Measurements from ENCODE around the gene TOB1.

TOB1 gene

DNA sequence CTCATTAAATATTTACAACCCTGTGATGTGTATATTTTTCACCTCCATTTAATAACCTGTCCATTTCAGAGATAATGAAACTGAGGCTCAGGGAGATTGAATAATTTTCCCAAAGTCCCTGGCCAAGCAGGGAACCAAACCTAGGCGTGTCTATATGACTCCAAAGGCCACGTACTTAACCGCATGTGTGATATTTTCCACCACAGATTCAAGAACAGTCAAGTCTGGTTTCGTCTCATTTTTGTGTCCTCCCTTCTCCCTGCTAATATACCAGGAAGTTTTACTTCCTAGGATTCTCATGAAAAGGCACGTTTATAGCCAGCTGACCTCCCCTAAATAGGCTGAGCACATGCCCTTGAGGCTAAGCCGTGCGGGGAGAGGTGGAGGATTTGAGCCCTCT lies 15.5 kb downstream of the TOB1 start:
- Mint-ChIP-seq H3K4me1 (ENCODE audit: low read depth) (peaks cover 17% of the 10 kb centered on the region), H3K9me3 (no peaks in the 10 kb centered on the region), H3K27ac (no peak overlapping the region), H3K36me3 (ENCODE audit: low read depth) (no peaks in the 10 kb centered on the region), H3K27me3 (ENCODE audit: low read depth) (peaks cover 25% of the 10 kb centered on the region), H3K4me3 (no peak overlapping the region)

DNA sequence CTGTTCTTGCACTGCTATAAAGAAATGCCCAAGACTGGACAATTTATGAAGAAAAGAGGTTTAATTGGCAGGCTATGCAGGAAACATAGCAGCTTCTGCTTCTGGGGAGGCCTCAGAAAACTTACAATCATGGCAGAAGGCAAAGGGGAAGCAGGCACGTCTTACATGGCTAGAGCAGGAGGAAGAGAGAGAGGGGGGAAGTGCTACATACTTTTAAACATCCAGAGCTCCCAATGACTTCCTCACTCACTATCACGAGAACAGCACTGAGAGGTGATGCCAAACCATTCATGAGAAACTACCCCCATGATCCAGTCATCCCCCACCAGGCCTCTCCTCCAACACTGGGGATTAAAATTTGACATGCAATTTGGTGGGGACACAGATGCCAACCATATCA lies 17.4 kb downstream of the TOB1 start:
- no peaks in the 10 kb centered on the region for H3K36me3 Mint-ChIP-seq (ENCODE audit: low read depth)
- peaks cover 17% of the 10 kb centered on the region for H3K4me1 Mint-ChIP-seq (ENCODE audit: low read depth)
- no peak overlapping the region for H3K27ac Mint-ChIP-seq
- H3K27me3 Mint-ChIP-seq (ENCODE audit: low read depth) = peaks cover 11% of the 10 kb centered on the region
- H3K4me3 Mint-ChIP-seq = no peak overlapping the region
- no peaks in the 10 kb centered on the region for H3K9me3 Mint-ChIP-seq

DNA sequence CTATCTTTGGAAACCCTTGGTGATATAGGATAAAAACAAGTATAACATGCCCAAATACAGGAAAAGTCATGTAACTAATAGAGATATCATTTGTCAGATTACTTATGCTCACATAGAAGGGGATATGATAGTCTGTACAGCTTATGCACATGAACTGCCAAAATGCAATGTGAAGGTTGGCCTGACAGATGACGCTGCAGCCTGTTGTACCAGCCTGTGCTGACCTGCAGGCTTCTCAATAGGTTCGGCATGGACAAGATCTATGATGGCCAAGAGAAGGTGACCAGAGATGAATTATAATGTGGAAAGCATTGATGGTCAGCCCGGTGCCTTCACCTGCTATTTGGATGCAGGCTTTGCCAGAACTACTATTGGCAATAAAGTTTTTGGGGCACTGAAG lies 18.1 kb downstream of the TOB1 start:
- Mint-ChIP-seq H3K4me3 (no peak overlapping the region), H3K4me1 (ENCODE audit: low read depth) (peaks cover 16% of the 10 kb centered on the region), H3K9me3 (no peaks in the 10 kb centered on the region), H3K27me3 (ENCODE audit: low read depth) (peaks cover 4% of the 10 kb centered on the region), H3K27ac (no peak overlapping the region), H3K36me3 (ENCODE audit: low read depth) (no peaks in the 10 kb centered on the region)

DNA sequence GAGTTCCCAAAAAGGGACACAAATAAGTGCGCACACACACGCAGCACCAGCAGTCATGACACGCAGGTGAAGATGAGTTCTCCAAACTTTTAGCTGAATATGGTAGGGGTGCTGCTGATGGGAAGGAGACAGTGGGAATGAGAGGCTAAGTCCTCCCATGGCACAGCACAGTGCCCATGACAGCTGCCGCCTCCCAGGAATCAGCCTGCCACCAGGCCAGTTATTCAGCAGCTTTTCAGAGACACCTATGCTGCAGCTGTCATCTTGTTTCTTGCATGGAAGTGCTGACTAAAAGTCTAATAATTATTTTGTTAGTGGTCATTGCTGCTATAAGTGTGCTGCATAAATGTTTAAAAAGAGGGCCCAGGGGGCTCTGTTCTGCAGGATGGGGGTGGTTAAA lies 18.6 kb downstream of the TOB1 start:
- no peaks in the 10 kb centered on the region for H3K36me3 Mint-ChIP-seq (ENCODE audit: low read depth)
- H3K27ac Mint-ChIP-seq = no peak overlapping the region
- no peaks in the 10 kb centered on the region for H3K9me3 Mint-ChIP-seq
- peaks cover 12% of the 10 kb centered on the region for H3K4me1 Mint-ChIP-seq (ENCODE audit: low read depth)
- H3K27me3 Mint-ChIP-seq (ENCODE audit: low read depth) = no peaks in the 10 kb centered on the region
- H3K4me3 Mint-ChIP-seq = no peak overlapping the region

- no peaks in the 10 kb centered on the region for H3K9me3 Mint-ChIP-seq
- no peak overlapping the region for H3K27ac Mint-ChIP-seq
- H3K27me3 Mint-ChIP-seq (ENCODE audit: low read depth) = no peaks in the 10 kb centered on the region
- H3K4me1 Mint-ChIP-seq (ENCODE audit: low read depth) = peaks cover 2% of the 10 kb centered on the region
- H3K4me3 Mint-ChIP-seq = no peak overlapping the region
- H3K36me3 Mint-ChIP-seq (ENCODE audit: low read depth) = no peaks in the 10 kb centered on the region
Observed at GRCh38 chr17:50845240-50846147, 20.7 kb downstream of the TOB1 start.

- H3K36me3 Mint-ChIP-seq (ENCODE audit: low read depth) = no peaks in the 10 kb centered on the region
Observed at GRCh38 chr17:50844117-50844700, 21.9 kb downstream of the TOB1 start.

GRCh38 chr17:50843150-50843905 lies 22.8 kb downstream of the TOB1 start:
- Mint-ChIP-seq H3K36me3 (ENCODE audit: low read depth) (no peaks in the 10 kb centered on the region), H3K27me3 (ENCODE audit: low read depth) (no peaks in the 10 kb centered on the region), H3K9me3 (no peaks in the 10 kb centered on the region), H3K4me3 (no peak overlapping the region), H3K27ac (no peak overlapping the region), H3K4me1 (ENCODE audit: low read depth) (peaks cover 2% of the 10 kb centered on the region)

More at GRCh38 chr17:50844117-50844700, 21.9 kb downstream of the TOB1 start:
- Mint-ChIP-seq H3K27me3 (ENCODE audit: low read depth) (no peaks in the 10 kb centered on the region), H3K27ac (no peak overlapping the region), H3K4me3 (no peak overlapping the region), H3K4me1 (ENCODE audit: low read depth) (peaks cover 2% of the 10 kb centered on the region), H3K9me3 (no peaks in the 10 kb centered on the region)

DNA sequence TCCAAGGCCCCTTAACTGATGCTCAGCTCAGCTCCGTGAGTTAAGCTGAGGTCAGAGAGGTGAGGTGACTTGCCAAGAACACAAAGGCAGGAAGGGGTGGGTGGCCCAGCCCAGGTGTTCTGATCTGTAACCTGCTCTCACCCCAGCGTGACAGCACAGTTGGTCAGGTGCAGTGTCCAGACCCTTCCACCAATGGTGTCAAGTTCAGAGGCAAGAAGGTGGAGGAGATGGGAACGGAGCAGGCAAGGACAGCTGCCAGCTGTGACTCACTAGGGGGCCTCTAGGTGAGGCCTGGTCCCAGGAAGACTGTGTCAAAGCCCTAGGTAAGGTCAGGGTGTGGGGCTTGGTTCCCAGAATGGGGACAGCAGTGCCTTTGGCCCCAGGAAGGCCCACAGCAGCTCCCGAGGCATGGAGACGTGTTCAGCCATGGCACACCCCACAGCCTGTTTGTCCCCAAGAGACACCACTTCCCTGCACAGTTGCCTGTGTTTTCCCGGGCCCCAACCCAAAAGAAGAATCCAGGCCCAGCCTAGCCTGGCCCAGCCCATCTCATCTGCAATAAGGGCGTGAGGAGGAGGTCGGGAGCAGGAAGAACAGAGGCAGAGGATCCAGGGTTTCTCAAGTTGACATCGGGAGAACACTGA lies 23.5 kb downstream of the TOB1 start:
- no peaks in the 10 kb centered on the region for H3K9me3 Mint-ChIP-seq
- peaks cover 2% of the 10 kb centered on the region for H3K4me1 Mint-ChIP-seq (ENCODE audit: low read depth)
- no peaks in the 10 kb centered on the region for H3K27me3 Mint-ChIP-seq (ENCODE audit: low read depth)
- no peaks in the 10 kb centered on the region for H3K36me3 Mint-ChIP-seq (ENCODE audit: low read depth)
- no peak overlapping the region for H3K4me3 Mint-ChIP-seq
- no peak overlapping the region for H3K27ac Mint-ChIP-seq

DNA sequence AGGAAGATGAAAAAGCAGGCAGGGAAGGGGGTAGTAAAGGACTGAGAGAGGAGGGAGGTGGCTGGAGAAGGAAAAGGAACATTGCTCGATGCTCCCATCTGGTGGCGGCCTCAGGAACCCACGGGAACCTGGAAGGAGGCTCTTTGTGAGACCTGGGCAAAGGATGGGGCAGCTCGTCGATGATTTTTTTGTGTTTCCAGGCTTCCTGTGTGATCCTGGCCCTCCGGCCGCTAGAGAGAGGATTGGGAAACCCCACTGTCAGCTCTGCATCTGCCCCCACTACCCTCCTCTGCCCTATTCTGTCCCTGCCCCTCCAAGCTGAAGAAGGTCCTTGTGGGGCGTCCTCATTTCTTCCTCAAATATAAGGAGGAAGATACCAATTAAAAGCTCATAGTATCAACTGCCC lies 24.2 kb downstream of the TOB1 start:
- Mint-ChIP-seq H3K27me3 (ENCODE audit: low read depth) (no peaks in the 10 kb centered on the region), H3K4me1 (ENCODE audit: low read depth) (peaks cover 2% of the 10 kb centered on the region), H3K4me3 (no peak overlapping the region), H3K36me3 (ENCODE audit: low read depth) (no peaks in the 10 kb centered on the region), H3K27ac (no peak overlapping the region), H3K9me3 (no peaks in the 10 kb centered on the region)

DNA sequence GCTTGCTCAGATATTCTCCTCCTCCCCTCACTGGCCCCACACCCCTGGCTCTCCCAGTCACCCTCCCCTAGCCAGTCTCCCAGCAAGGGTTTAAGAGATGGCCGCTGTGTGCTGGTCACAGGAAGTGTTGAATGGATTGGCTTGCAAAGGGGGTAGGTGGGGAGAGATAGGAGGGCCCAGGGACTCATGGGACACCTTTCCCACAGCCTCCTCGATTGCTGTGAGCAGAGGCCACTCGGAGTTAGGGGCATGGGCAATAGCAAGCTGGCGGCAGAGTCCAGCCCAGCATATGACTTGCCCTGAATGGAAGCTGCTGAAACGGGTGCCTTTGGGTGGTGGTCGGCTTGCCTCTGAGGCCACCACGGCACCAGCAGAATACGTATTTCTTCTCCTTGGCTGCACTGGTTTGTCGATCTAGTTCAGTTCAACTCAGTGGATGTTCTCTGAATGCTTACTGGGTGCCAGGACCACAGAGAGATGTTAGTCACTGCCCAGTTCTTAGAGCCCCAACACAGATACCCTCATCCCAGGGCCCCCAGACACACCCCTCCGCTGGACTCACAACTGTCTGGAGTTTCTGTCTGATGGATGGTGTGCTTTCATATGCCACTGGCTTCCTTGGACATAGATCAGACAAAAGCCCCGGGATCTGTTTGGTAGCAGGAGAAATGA lies 24.7 kb downstream of the TOB1 start:
- Mint-ChIP-seq H3K4me3 (no peak overlapping the region), H3K36me3 (ENCODE audit: low read depth) (no peaks in the 10 kb centered on the region), H3K9me3 (no peaks in the 10 kb centered on the region), H3K27me3 (ENCODE audit: low read depth) (no peaks in the 10 kb centered on the region), H3K27ac (no peak overlapping the region), H3K4me1 (ENCODE audit: low read depth) (peaks cover 2% of the 10 kb centered on the region)

DNA sequence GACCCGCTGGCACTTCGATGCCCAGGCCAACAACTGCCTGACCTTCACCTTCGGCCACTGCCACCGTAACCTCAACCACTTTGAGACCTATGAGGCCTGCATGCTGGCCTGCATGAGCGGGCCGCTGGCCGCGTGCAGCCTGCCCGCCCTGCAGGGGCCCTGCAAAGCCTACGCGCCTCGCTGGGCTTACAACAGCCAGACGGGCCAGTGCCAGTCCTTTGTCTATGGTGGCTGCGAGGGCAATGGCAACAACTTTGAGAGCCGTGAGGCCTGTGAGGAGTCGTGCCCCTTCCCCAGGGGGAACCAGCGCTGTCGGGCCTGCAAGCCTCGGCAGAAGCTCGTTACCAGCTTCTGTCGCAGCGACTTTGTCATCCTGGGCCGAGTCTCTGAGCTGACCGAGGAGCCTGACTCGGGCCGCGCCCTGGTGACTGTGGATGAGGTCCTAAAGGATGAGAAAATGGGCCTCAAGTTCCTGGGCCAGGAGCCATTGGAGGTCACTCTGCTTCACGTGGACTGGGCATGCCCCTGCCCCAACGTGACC lies 25.8 kb downstream of the TOB1 start:
- Mint-ChIP-seq H3K36me3 (ENCODE audit: low read depth) (no peaks in the 10 kb centered on the region), H3K4me1 (ENCODE audit: low read depth) (peaks cover 2% of the 10 kb centered on the region), H3K4me3 (no peak overlapping the region), H3K27ac (no peak overlapping the region), H3K27me3 (ENCODE audit: low read depth) (peaks cover 2% of the 10 kb centered on the region), H3K9me3 (no peaks in the 10 kb centered on the region)

GRCh38 chr17:50839591-50840310 lies 26.4 kb downstream of the TOB1 start:
- H3K27ac Mint-ChIP-seq = no peak overlapping the region
- H3K4me3 Mint-ChIP-seq = no peak overlapping the region
- H3K9me3 Mint-ChIP-seq = no peaks in the 10 kb centered on the region
- H3K4me1 Mint-ChIP-seq (ENCODE audit: low read depth) = peaks cover 2% of the 10 kb centered on the region
- no peaks in the 10 kb centered on the region for H3K36me3 Mint-ChIP-seq (ENCODE audit: low read depth)
- H3K27me3 Mint-ChIP-seq (ENCODE audit: low read depth) = peaks cover 6% of the 10 kb centered on the region
